Thoracic aorta (tissue), 2 donors: ENCODE data around the gene MYO3B. TPM values are rescaled to one million over a fixed set of nuclear protein-coding genes. Genes with fewer than 3 reads are reported as not detected.

ENCODE experiments used
- ATAC-seq: fragments of 150-250 bp; one replicate; pipeline ENCODE4 v1.8.0; 2017; ENCODE audit warnings: low read depth; ENCODE audit not compliant: insufficient number of reproducible peaks, low FRiP score
- DNase-seq: peaks from one replicate; pipeline ENCODE4 v3.0.0-alpha.2; 2020; ENCODE audit warnings: low spot score
- H3K27ac ChIP-seq, 2 donors: fragments of 200-600 bp; sonication (generic); 1 replicate in 1 of 2; 2 replicates in 1 of 2; pipeline ENCODE4 v1.5.1; 2016; ENCODE audit warnings: mild to moderate bottlenecking in 2 of 2, moderate library complexity in 2 of 2
- H3K27me3 ChIP-seq: fragments of 200-600 bp; sonication (generic); replicated peaks from 2 replicates; pipeline ENCODE4 v1.6.0; 2016; ENCODE audit warnings: mild to moderate bottlenecking; ENCODE audit not compliant: insufficient read depth
- H3K36me3 ChIP-seq: fragments of 200-600 bp; sonication (generic); one replicate; pipeline ENCODE4 v1.5.1; 2016
- H3K4me1 ChIP-seq, 2 donors: fragments of 200-600 bp; sonication (generic); 1 replicate in 1 of 2; 2 replicates in 1 of 2; pipeline versions ENCODE4 v1.5.1 to v1.6.0; 2016; ENCODE audit warnings: low read depth in 2 of 2, mild to moderate bottlenecking in 1 of 2; ENCODE audit not compliant: control insufficient read depth in 1 of 2
- H3K4me3 ChIP-seq: fragments of 200-600 bp; sonication (generic); 2 replicates; pipeline ENCODE4 v1.5.1; 2016; ENCODE audit warnings: mild to moderate bottlenecking
- H3K9me3 ChIP-seq: fragments of 200-600 bp; sonication (generic); 2 replicates; pipeline ENCODE4 v1.5.1; 2016
- CTCF ChIP-seq: fragments of 200-600 bp; sonication (generic); IDR thresholded peaks from one replicate; pipeline ENCODE4 v1.5.1; 2019; ENCODE audit warnings: antibody characterized with exemption
- total RNA-seq, 2 donors: library from RNA; depleted of rRNA; stranded (reverse); fragments of >200 nt; gene quantifications; one replicate each; pipeline versions ENCODE4 v1.1.0 to v1.2.3, GENCODE V29; 2016

MYO3B gene
- total RNA-seq, 2 donors from 2014 or later: not detected

GRCh38 chr2:170180031-170180566 is 2.2 kb downstream of the MYO3B start:
- Histone ChIP-seq H3K27ac (no peak overlapping the region), H3K9me3 (no peaks in the 10 kb centered on the region), H3K4me1 (no peaks in the 10 kb centered on the region), H3K4me3 (no peak overlapping the region), H3K27me3 (no peaks in the 10 kb centered on the region), H3K36me3 (no peaks in the 10 kb centered on the region)
- TF ChIP-seq CTCF: no peak
- ATAC-seq (no peak), DNase-seq (no peak)

- peaks cover 6% of the 10 kb centered on the region for H3K9me3 ChIP-seq
- no peaks in the 10 kb centered on the region for H3K4me1 ChIP-seq
- no peaks in the 10 kb centered on the region for H3K36me3 ChIP-seq
- no peak for TF ChIP-seq CTCF
- H3K27ac ChIP-seq: no peak overlapping the region
- ATAC-seq: no peak
- no peaks in the 10 kb centered on the region for H3K27me3 ChIP-seq
- no peak for DNase-seq
- no peak overlapping the region for H3K4me3 ChIP-seq
Observed at GRCh38 chr2:170181602-170182001, 3.7 kb downstream of the MYO3B start.

- TF ChIP-seq CTCF: no peak
- H3K4me3 ChIP-seq: no peak overlapping the region
Observed at GRCh38 chr2:170185319-170185718, 7.4 kb downstream of the MYO3B start.

DNA sequence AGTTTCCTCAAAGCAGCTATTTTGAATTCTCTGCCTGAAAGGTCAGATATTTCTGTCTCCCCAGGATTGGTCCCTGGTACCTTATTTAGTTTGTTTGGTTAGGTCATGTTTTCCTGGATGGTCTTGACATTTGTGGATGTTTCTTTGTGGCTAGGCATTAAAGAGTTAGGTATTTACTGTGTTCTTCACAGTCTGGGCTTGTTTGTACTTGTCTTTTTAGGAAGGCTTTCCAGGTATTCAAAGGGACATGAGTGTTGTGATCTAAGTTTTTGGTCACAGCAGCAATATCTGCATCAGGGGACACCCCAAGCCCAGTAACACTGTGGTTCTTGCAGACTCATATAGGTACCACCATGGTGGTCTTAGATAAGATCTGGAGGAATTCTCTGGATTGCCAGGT is 11.8 kb downstream of the MYO3B start:
- no peak for DNase-seq
- Histone ChIP-seq H3K4me1 (no peaks in the 10 kb centered on the region), H3K27ac (no peak overlapping the region), H3K4me3 (no peak overlapping the region), H3K36me3 (no peaks in the 10 kb centered on the region), H3K27me3 (no peaks in the 10 kb centered on the region), H3K9me3 (peaks cover 6% of the 10 kb centered on the region)
- no peak for ATAC-seq
- TF ChIP-seq CTCF: no peak

More at GRCh38 chr2:170185319-170185718, 7.4 kb downstream of the MYO3B start:
- peaks cover 6% of the 10 kb centered on the region for H3K9me3 ChIP-seq
- H3K36me3 ChIP-seq: no peaks in the 10 kb centered on the region
- H3K4me1 ChIP-seq: no peaks in the 10 kb centered on the region
- no peak overlapping the region for H3K27ac ChIP-seq
- DNase-seq (no peak), ATAC-seq (no peak)
- no peaks in the 10 kb centered on the region for H3K27me3 ChIP-seq

- DNase-seq: no peak
- H3K36me3 ChIP-seq: no peaks in the 10 kb centered on the region
- no peaks in the 10 kb centered on the region for H3K4me1 ChIP-seq
- H3K27ac ChIP-seq: no peak overlapping the region
- H3K4me3 ChIP-seq: no peak overlapping the region
- no peak for ATAC-seq
- H3K9me3 ChIP-seq: peaks cover 5% of the 10 kb centered on the region
- no peak for TF ChIP-seq CTCF
- no peaks in the 10 kb centered on the region for H3K27me3 ChIP-seq
Observed at GRCh38 chr2:170190172-170190571, 12.2 kb downstream of the MYO3B start.
